Diencephalon (tissue), 1 donor: Measurements from ENCODE around the gene MOXD1. TPM values are rescaled to one million over a fixed set of nuclear protein-coding genes. Genes with fewer than 3 reads are reported as not detected.

Experiments
- total RNA-seq: library from RNA; depleted of rRNA; stranded (reverse); fragments of >200 nt; gene quantifications from one replicate; pipeline ENCODE4 v1.2.3, GENCODE V29; 2014

Gene MOXD1
- 11.3 TPM for total RNA-seq

DNA sequence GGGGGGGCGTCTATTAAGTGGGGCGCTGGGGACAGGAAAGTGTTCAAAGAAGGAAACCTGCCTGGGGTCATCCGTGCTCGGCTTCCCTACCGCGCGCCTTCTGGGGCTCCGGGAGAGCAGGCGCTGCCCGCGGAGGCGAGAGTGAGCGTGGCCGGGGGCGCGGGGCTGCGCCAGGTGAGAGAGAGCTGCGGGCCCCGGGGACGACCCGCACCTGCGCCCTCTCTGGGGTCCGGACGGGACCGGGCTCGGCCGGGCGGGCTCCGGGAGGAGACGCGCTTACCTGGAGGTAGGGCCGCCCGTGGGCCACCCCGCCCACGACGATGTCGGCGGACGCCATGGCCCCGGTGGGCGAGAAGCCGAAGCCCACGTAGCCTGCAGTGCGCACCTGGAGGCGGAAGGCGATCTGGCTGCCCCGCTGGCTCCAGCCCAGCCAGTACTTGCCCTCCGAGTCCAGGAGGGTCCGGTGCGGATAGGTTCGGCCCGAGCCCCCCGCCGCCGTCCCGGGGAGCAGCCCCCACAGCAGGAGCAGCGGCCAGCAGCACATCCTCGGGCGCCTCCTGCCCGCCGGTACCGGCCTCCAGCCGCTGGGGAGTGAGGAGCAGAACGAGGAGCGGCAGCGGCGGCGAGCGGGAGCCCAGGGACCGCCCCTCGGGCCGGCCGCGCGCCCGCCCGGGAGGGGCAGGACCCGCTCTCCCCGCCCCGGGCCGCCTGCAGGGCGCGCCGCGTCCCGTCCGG, at the start of gene MOXD1:
Gene MOXD1 (minus strand): TSS at position 593 of the 735 bp plus-strand sequence. CDS start 49 bp downstream, at position 544.

Other genes starting within 250 kb of the MOXD1 start
- gene STX7, start 111.6 kb upstream of the MOXD1 start, total RNA-seq: 73.6 TPM
- not detected for gene TAAR9, start 136.8 kb upstream of the MOXD1 start, total RNA-seq
- not detected for gene TAAR8, start 151.2 kb upstream of the MOXD1 start, total RNA-seq
- gene TAAR6, start 168.8 kb upstream of the MOXD1 start, total RNA-seq: not detected
- not detected for gene TAAR5, start 188.3 kb upstream of the MOXD1 start, total RNA-seq
- gene TAAR2, start 222.8 kb upstream of the MOXD1 start, total RNA-seq: not detected